ENCODE results near the gene RAB6A. TPM values are rescaled to one million over a fixed set of nuclear protein-coding genes. Genes with fewer than 3 reads are reported as not detected.

The RAB6A gene
- total RNA-seq, 4 donors from 2014 or later: 96.9 to 145 (median 118) TPM

DNA sequence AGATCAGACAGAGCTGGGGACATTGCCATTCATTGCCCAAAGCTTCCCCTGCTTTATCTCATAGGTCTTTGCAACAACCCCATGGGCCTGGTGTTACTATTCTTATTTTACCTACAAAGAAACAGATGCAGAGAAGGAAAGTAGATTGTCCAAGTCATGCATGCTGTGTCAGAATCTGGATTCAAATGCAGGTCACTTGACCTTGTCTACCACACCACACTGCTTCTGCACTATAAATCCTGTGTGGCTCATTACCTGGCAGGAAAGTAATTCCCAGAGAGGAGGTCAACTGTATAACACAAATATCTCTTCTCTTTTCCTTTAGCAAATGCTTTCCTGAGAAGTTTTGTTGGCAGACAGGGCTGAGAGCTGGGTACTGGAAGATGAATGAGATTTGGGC lies 96.0 kb downstream of the RAB6A start:
- TF ChIP-seq, protein P1, sequence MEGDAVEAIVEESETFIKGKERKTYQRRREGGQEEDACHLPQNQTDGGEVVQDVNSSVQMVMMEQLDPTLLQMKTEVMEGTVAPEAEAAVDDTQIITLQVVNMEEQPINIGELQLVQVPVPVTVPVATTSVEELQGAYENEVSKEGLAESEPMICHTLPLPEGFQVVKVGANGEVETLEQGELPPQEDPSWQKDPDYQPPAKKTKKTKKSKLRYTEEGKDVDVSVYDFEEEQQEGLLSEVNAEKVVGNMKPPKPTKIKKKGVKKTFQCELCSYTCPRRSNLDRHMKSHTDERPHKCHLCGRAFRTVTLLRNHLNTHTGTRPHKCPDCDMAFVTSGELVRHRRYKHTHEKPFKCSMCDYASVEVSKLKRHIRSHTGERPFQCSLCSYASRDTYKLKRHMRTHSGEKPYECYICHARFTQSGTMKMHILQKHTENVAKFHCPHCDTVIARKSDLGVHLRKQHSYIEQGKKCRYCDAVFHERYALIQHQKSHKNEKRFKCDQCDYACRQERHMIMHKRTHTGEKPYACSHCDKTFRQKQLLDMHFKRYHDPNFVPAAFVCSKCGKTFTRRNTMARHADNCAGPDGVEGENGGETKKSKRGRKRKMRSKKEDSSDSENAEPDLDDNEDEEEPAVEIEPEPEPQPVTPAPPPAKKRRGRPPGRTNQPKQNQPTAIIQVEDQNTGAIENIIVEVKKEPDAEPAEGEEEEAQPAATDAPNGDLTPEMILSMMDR (IDR thresholded peaks at IDR 0.05; ENCODE audit: low read depth): no peak

DNA sequence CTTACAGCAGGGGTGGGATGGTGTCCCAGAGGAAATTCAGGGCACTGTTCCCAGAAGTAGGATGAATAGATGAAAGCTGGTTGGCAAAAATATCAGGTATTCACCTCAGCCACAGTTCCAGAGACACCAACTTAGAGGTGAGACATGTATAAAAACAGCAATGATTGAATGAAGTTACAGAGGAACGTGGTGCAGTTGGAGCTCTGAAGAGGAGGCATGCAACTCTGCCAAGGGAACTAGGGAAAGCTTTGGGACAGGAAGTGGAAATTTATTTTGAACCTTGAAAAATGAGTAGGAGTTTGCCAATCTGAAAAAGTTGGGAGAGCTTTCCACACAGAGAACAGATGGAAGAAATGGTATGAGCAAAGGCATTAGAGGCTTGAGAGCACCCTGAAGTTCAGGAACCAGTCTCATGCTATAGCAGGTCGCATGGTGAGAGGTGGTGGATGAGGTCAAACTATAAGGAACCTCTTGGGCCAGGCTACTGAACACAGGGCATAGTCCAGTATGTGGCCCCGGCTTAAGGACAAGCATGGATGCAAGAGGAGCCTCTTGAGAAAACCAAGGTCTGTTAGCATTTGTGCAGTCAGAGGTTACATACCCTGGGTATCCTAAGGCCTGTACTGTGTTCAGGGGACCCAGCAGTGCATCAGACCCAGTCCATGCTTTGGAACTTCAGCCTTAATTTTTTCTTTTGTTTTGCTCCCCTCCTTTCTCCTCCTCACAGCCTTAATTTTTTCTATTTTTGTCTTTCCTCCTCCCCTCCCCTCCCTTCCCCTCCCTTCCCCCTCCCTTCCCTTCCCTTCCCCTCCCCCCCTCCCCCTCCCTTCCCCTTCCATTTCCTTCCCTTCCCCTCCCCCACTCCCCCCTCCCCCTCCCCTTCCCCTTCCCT lies 97.0 kb downstream of the RAB6A start:
- TF ChIP-seq, protein P1 (IDR thresholded peaks at IDR 0.05; ENCODE audit: low read depth): no peak

GRCh38 chr11:73662445-73663157 lies 98.3 kb downstream of the RAB6A start:
- TF ChIP-seq, protein P1 (IDR thresholded peaks at IDR 0.05; ENCODE audit: low read depth): no peak

DNA sequence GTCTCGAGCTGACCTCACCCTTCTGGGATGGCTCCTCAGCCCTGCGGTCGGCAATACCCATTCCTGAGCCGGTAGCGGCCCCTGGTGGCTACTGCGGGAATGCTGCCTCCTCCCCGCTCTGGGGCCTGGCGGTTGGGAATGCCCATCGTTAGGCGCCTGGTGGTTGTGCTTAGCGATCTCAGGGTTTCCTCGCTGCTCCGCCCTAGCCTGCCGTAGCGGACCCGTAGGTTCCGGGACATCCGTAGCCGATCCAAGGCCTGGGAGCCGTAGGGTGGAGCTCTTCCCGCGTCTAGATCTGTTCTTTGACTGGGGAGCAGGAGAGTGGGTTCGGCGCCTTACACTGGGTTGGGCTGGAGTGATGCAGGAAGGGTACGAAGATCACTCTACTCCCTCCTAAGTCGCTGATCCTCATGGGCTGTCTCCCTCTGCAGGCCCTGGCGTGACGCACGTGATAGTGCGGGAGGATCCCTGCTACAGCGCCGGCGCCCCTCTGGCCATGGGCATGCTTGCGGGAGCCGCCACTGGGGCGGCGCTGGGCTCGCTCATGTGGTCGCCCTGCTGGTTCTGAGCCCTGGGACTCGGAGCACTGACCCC lies 99.7 kb downstream of the RAB6A start:
- TF ChIP-seq, protein P1 (IDR thresholded peaks at IDR 0.05; ENCODE audit: low read depth): no peak

- TF ChIP-seq, protein P1 (IDR thresholded peaks at IDR 0.05; ENCODE audit: low read depth): no peak
Observed at GRCh38 chr11:73660497-73661034, 100.3 kb downstream of the RAB6A start.

DNA sequence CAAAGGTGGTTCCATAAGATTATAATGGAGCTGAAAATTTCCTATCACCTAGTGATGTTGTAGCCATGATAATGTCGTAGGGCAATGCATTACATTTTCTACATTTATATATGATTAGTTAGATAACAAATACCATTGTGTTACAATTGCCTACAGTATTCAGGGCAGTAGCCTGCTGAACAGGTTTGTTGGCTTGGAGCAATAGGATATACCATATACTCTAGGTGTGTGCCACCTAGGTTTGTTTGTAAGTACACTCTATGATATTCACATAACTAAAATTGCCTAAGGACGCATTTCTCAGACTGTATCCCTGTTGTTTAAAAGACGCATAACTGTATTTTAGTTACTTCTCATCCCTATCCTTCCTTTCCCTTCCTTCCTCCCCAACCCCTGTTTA lies 100.9 kb downstream of the RAB6A start:
- TF ChIP-seq, protein P1 (IDR thresholded peaks at IDR 0.05; ENCODE audit: low read depth): no peak

DNA sequence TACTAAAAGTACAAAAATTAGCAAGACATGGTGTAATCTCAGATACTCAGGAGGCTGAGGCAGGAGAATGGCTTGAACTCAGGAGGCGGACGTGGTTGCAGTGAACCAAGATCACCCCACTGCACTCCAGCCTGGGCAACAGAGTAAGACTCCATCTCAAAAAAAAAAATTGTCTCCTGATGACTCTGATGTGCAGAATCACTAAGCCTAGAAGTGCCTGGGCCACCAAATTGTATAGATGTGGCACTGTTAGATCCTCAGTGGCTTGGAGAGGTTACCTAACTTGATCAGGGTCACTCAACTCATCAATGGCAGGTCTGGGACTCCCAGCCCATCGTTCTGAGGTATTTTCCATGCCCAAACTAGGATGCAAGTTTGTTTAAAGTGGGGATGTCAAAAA lies 103.9 kb downstream of the RAB6A start:
- TF ChIP-seq, protein P1 (IDR thresholded peaks at IDR 0.05; ENCODE audit: low read depth): no peak

All from subcutaneous adipose tissue (tissue), 4 donors.